ENCODE results near the gene PAPPA. TPM values are rescaled to one million over a fixed set of nuclear protein-coding genes. Genes with fewer than 3 reads are reported as not detected.

The PAPPA gene
- total and polyA plus RNA-seq, 2 of the 8 experiments (the other 6 are each of a cell fraction or from before 2014, with no cell fraction given), result 0.18 to 0.63 TPM

- Histone ChIP-seq H4K5ac (ENCODE audit: insufficient read length, low read depth, low read length) (no peak overlapping the region), H3K4ac (replicated peaks; ENCODE audit: insufficient read length, low read depth, low read length) (no peak overlapping the region), H3K23ac (ENCODE audit: insufficient read length) (no peak overlapping the region), H4K20me1 (replicated peaks in 1 of 2; ENCODE audit: control insufficient read depth in 1 of 2, insufficient read depth in 2 of 2, low read length in 2 of 2) (no peaks in the 10 kb centered on the region), H2BK12ac (ENCODE audit: low read depth, low read length) (no peak overlapping the region), H3K18ac (ENCODE audit: extremely low read depth, low read length) (no peak overlapping the region), H2BK5ac (ENCODE audit: low read depth, low read length) (no peak overlapping the region), H3K27me3 (replicated peaks in 1 of 4; ENCODE audit: control insufficient read depth in 3 of 4, extremely low read depth in 1 of 4, insufficient read depth in 3 of 4, low read length in 3 of 4) (peaks cover 0 to 17% (median 12%) of the 10 kb centered on the region in 4 experiments; a peak in 4 of 7 replicates), H3K4me3 (ENCODE audit: extremely low read depth in 1 of 4, insufficient read depth in 2 of 4, low read depth in 3 of 4, low read length in 4 of 4) (no peak overlapping the region), H3K4me1 (replicated peaks in 1 of 4; ENCODE audit: control insufficient read depth in 3 of 4, insufficient read depth in 4 of 4, low read length in 3 of 4) (peaks cover 0 to 8% (median 2%) of the 10 kb centered on the region in 4 experiments; a peak in 2 of 7 replicates), H4K91ac (replicated peaks; ENCODE audit: insufficient read length, low read length) (no peak overlapping the region), H2BK20ac (ENCODE audit: low read length) (no peak overlapping the region), H3K79me1 (ENCODE audit: low read depth, low read length) (no peaks in the 10 kb centered on the region), H3K79me2 (ENCODE audit: control insufficient read depth in 1 of 2, insufficient read depth in 2 of 2, low read length in 2 of 2) (no peaks in the 10 kb centered on the region), H4K8ac (ENCODE audit: extremely low read depth, insufficient read depth, low read length) (peak overlapping the region; percentile 15; the same call in 1 of the 2 replicates), H3K9ac (replicated peaks in 1 of 4; ENCODE audit: extremely low read depth in 1 of 4, low read depth in 3 of 4, low read length in 3 of 4) (no peak overlapping the region; a peak in 1 of 7 replicates), H2AK5ac (ENCODE audit: low read depth, low read length) (no peak overlapping the region), H2AFZ (ENCODE audit: low read length) (no peak overlapping the region), H3K23me2 (ENCODE audit: low read depth, low read length) (no peaks in the 10 kb centered on the region; the same call in 1 of the 2 replicates), H2BK120ac (replicated peaks; ENCODE audit: low read depth, low read length) (no peak overlapping the region), H3K9me3 (ENCODE audit: insufficient read depth in 2 of 2, low read depth in 1 of 2, low read length in 1 of 2) (no peaks in the 10 kb centered on the region), H2BK15ac (ENCODE audit: low read length) (no peak overlapping the region), H3K4me2 (ENCODE audit: insufficient read depth in 1 of 2, low read depth in 2 of 2, low read length in 2 of 2) (no peak overlapping the region), H3K36me3 (ENCODE audit: control insufficient read depth in 2 of 4, insufficient read depth in 4 of 4, low read length in 3 of 4) (no peaks in the 10 kb centered on the region), H3K14ac (ENCODE audit: insufficient read length) (no peak overlapping the region), H3K56ac (replicated peaks; ENCODE audit: insufficient read length, low read depth, low read length) (no peak overlapping the region), H3K27ac (ENCODE audit: low read depth, low read length) (no peak overlapping the region)
- ChIA-PET POLR2A (ENCODE audit: partially characterized antibody) (interaction anchor here (1.4 kb wide), 1 partner anchor 10 kb away, joined by 6 read pairs; no protein-coding TSS in a partner anchor), CTCF (ENCODE audit: partially characterized antibody) (interaction anchor here (1.5 kb wide), 1 partner anchor 100 kb away, joined by 3 read pairs; no protein-coding TSS in a partner anchor)
- no peak for DNase-seq (ENCODE audit: low read depth in 1 of 2, low spot score in 2 of 2)
- no peak for FAIRE-seq
- WGBS, 2 experiments (ENCODE audit: extremely low coverage in 1 of 2, insufficient coverage in 1 of 2, insufficient read length in 1 of 2, insufficient replicate concordance in 2 of 2, low coverage in 1 of 2, low lambda C conversion rate in 2 of 2, missing lambda C conversion rate in 1 of 2), result 91% methylated on average over 3 of the region's 3 CpGs; no CpG with 5 or more reads in 1 of the 2 experiments
- TF ChIP-seq RFX5 (IDR thresholded peaks at IDR 0.05; ENCODE audit: borderline replicate concordance, low read depth, low read length), result no peak
- no peak for TF ChIP-seq JUND (IDR thresholded peaks at IDR 0.05; ENCODE audit: low read length)
Observed at GRCh38 chr9:116345817-116346216, 192.2 kb downstream of the PAPPA start.

Measured in H1 (cell line).